PC-9 (cell line): ENCODE measurements around the gene C1orf105.

ENCODE experiments used
- CTCF ChIP-seq: fragments of 200-600 bp; sonication (generic); conservative IDR thresholded peaks from 2 replicates; pipeline ENCODE4 v1.6.1; 2017; ENCODE audit warnings: mixed run types, antibody characterized with exemption, mild to moderate bottlenecking, moderate library complexity
- EZH2 ChIP-seq: fragments of 200-600 bp; sonication (generic); IDR thresholded peaks from 2 replicates; pipeline ENCODE4 v1.8.0; 2017; ENCODE audit warnings: antibody characterized with exemption, low read depth

DNA sequence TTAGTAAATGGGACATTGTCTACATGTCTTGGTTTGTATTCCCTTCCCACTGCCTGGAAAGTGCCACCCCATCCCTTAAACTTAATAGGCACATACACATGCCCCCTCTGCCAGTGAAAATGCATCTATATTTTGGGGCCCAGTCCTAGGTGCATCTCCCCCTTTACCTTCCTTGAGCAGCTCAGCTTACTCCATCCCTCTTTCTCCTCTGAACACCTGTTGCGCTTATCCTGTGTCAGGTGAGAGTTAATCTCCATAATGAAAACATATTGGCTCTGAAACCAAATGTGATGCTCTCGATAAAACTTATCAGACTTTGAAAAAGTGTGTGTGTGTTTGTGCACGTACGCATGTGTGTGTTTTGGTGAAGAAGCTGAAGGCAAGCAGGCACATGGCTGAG, 97.1 kb downstream of the C1orf105 start:
- no peak for TF ChIP-seq CTCF
- TF ChIP-seq EZH2: no peak
